BJ (cell line): Measurements from ENCODE around the gene ZNF771. TPM values are rescaled to one million over a fixed set of nuclear protein-coding genes. Genes with fewer than 3 reads are reported as not detected.

Experiments used
- CTCF ChIA-PET: fragments of 350-600 bp; formaldehyde crosslinking; extraction: SDS; loops from one replicate; lab custom pipeline; 2021; ENCODE audit warnings: antibody characterized with exemption, inconsistent platforms; lab: Yijun Ruan, JAX
- POLR2A ChIA-PET: fragments of 300-600 bp; sonication (Branson Sonifier 250); formaldehyde crosslinking; extraction: SDS; loops from one replicate; lab custom pipeline; 2021; ENCODE audit warnings: antibody characterized with exemption; lab: Charles Lee
- DNase-seq: peaks from one replicate; pipeline ENCODE4 v3.0.0-alpha.2; 2011; ENCODE audit warnings: low read depth
- H3K27me3 ChIP-seq: 2 replicates; pipeline ENCODE4 v1.6.0; 2011; ENCODE audit warnings: low read length; ENCODE audit not compliant: control insufficient read depth, insufficient read depth
- H3K36me3 ChIP-seq: 2 replicates; pipeline ENCODE4 v1.5.1; 2011; ENCODE audit warnings: low read length; ENCODE audit not compliant: control insufficient read depth, insufficient read depth
- H3K4me3 ChIP-seq: 2 replicates; pipeline ENCODE4 v1.5.1; 2011; ENCODE audit warnings: low read depth, mild to moderate bottlenecking, control low read depth, low read length
- polyA plus RNA-seq: library from polyadenylated mRNA; depleted of rRNA; stranded (reverse); fragments of >200 nt; gene quantifications from 2 replicates; pipeline ENCODE4 v1.2.3, GENCODE V29; 2011
- TF ChIP-seq, protein P1 (sequence below): IDR thresholded peaks from 2 replicates; pipeline ENCODE4 v1.5.1; 2011; ENCODE audit warnings: low read depth, mild to moderate bottlenecking, control low read depth, inconsistent platforms, low read length, moderate library complexity; ENCODE audit not compliant: insufficient read depth

The ZNF771 gene
- polyA plus RNA-seq, 1 experiment, result 7.9 TPM

DNA sequence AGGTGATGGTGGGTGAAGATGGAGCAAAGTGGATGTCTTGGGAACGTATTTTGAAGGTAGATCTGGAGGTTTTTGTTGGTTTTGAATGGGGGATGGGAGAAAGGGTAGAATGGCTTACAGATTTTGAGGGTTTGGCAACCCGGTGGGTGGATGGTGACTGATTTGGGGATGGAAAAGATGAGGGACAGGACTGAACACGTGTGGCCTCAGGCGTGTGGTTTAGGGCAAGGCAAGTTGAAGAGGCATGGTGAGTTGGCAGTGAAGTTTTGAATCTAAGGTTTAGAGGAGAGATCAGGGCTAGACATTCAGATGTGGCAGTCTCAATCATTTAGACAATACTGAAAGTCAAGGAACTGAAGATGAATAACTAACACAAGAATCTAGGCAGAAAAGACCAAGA, 27.4 kb downstream of the ZNF771 start:
- DNase-seq, result no peak
- Histone ChIP-seq H3K4me3 (no peak overlapping the region), H3K36me3 (no peaks in the 10 kb centered on the region), H3K27me3 (peaks cover 5% of the 10 kb centered on the region)
- TF ChIP-seq, protein P1, sequence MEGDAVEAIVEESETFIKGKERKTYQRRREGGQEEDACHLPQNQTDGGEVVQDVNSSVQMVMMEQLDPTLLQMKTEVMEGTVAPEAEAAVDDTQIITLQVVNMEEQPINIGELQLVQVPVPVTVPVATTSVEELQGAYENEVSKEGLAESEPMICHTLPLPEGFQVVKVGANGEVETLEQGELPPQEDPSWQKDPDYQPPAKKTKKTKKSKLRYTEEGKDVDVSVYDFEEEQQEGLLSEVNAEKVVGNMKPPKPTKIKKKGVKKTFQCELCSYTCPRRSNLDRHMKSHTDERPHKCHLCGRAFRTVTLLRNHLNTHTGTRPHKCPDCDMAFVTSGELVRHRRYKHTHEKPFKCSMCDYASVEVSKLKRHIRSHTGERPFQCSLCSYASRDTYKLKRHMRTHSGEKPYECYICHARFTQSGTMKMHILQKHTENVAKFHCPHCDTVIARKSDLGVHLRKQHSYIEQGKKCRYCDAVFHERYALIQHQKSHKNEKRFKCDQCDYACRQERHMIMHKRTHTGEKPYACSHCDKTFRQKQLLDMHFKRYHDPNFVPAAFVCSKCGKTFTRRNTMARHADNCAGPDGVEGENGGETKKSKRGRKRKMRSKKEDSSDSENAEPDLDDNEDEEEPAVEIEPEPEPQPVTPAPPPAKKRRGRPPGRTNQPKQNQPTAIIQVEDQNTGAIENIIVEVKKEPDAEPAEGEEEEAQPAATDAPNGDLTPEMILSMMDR, result no peak
- POLR2A ChIA-PET, result no interaction called here
- CTCF ChIA-PET, result no interaction called here

DNA sequence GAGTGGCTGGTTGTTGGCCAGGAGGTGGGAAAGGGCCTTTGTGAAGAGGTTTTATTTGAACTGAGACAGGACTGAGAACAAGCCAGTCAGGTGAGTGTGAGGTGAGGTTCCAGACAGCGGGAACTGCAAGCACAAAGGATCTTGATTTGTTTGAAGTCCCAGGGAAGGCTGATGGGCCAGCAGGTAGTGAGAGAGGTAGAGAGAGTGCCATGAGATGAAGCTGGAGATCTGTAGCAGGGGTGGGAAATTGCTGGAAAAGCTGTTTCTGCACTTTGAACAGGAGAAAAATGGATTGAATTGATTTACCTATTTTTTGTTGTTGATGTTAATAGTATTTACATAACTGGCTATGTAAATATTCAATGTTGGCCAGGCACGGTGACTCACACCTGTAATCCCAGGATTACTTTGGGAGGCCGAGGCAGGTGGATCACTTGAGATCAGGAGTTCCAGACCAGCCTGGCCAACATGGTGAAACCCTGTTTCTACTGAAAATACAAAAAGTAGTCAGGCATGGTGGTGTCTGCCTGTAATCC, 30.2 kb downstream of the ZNF771 start:
- Histone ChIP-seq H3K4me3 (no peak overlapping the region), H3K36me3 (no peaks in the 10 kb centered on the region), H3K27me3 (peaks cover 5% of the 10 kb centered on the region)
- POLR2A ChIA-PET, result no interaction called here
- CTCF ChIA-PET, result interaction anchor here (1.8 kb wide), 1 partner anchor 191 kb away, joined by 4 read pairs; no protein-coding TSS in a partner anchor
- TF ChIP-seq, protein P1, result no peak
- DNase-seq, result no peak

DNA sequence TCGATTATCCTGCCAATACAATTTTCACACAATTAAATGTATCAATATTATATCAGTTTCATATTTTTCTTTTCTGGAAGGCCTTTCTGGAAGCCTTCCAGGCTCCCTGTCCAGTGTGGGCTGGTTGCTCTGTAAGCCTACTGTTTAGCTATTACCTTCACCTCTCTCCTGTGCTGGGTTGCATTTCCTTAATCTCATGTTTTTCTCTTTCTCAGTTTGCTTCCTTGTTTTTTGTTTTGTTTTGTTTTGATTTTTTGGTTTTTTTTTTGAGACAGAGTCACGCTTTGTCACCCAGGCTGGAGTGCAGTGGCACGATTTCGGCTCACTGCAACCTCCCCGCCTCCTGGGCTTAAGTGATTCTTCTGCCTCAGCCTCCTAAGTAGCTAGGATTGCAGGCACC, 31.4 kb downstream of the ZNF771 start:
- Histone ChIP-seq H3K36me3 (no peaks in the 10 kb centered on the region; the same call in 1 of the 2 replicates), H3K4me3 (no peak overlapping the region), H3K27me3 (peaks cover 5% of the 10 kb centered on the region)
- TF ChIP-seq, protein P1, result no peak
- POLR2A ChIA-PET, result no interaction called here
- CTCF ChIA-PET, result no interaction called here
- no peak for DNase-seq

DNA sequence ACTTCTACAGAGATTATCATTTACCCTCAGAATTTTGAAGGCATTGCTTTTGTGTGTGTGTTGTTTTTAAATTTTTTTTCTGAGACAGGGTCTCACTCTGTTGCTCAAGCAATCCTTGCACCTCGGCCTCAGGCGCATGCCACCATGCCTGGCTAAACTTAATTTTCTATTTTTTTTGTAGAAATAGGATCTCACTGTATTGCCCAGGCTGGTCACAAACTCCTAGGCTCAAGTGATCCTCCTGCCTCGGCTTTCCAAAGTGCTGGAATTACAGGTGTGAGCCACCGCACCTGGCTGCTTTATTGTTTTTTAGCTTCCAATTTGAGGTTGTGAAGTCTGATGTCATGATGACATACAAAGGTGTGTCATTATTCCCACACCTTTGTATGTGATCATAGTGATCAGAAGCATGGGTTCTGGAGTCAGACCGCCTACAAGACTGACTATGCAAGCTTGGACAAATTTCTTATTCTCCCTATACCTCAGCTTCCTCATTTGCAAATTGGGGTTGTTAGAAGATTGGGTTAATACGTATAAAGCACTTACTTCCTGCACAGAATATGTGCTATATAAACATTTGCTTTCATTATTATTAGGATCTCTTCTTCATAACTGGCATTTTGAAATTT, 32.4 kb downstream of the ZNF771 start:
- H3K27me3 ChIP-seq, result peaks cover 2% of the 10 kb centered on the region
- TF ChIP-seq, protein P1, result no peak
- DNase-seq, result no peak
- ChIA-PET POLR2A (no interaction called here), CTCF (no interaction called here)
- H3K36me3 ChIP-seq, result peaks cover 2% of the 10 kb centered on the region
- no peak overlapping the region for H3K4me3 ChIP-seq

DNA sequence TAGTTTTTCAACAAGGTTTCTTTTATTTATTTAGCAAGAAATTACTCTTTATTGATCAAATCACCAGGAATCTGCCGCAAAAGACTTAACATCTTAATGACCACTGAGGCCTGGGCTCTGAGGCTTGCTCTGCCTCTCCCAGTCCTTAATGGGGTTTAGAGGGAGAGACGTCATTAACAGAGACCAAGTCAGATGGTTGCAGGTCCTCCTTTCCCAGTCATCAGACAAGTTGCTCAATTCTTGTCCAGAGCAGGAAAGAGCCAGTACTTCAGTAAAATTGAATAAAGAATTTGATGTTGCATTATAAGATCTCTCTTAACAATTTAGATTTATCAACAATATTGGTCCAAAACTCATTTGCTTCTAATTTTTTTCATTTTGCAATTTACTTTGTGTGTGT, 36.2 kb downstream of the ZNF771 start:
- CTCF ChIA-PET, result interaction anchor here (0.9 to 1.0 kb wide), 2 partner anchors 50 to 186 kb away, joined by 3 read pairs; no protein-coding TSS in a partner anchor

More for the DNA sequence above, 36.2 kb downstream of the ZNF771 start:
- no peaks in the 10 kb centered on the region for H3K27me3 ChIP-seq
- no peak for DNase-seq
- POLR2A ChIA-PET, result no interaction called here
- H3K36me3 ChIP-seq, result peaks cover 2% of the 10 kb centered on the region
- TF ChIP-seq, protein P1, result no peak
- no peak overlapping the region for H3K4me3 ChIP-seq
